Endodermal cell (in vitro differentiated cells): ENCODE data around the gene ALS2CL. TPM values are rescaled to one million over a fixed set of nuclear protein-coding genes. Genes with fewer than 3 reads are reported as not detected.
A peak's percentile ranks its signal among the peaks of the same experiment; 100 is the strongest.

Source experiments
- DNase-seq: peaks from one replicate; pipeline ENCODE4 v3.0.0-alpha.2; 2017
- H3K27ac ChIP-seq: 2 replicates; pipeline ENCODE4 v1.5.1; 2013; ENCODE audit warnings: mild to moderate bottlenecking, low read depth, low read length, moderate library complexity
- H3K27me3 ChIP-seq: 2 replicates; pipeline ENCODE4 v1.6.1; 2013; ENCODE audit warnings: mild to moderate bottlenecking, low read length, moderate library complexity; ENCODE audit not compliant: insufficient read depth, control insufficient read depth, poor library complexity, severe bottlenecking
- H3K36me3 ChIP-seq: 2 replicates; pipeline ENCODE4 v1.7.0; 2013; ENCODE audit warnings: mild to moderate bottlenecking, low read length, moderate library complexity; ENCODE audit not compliant: control insufficient read depth, insufficient read depth
- H3K4me1 ChIP-seq: one replicate; pipeline ENCODE4 v1.7.0; 2013; ENCODE audit warnings: low read length; ENCODE audit not compliant: control insufficient read depth, insufficient read depth
- H3K4me3 ChIP-seq: 2 replicates; pipeline ENCODE4 v1.5.1; 2013; ENCODE audit warnings: mild to moderate bottlenecking, low read length, moderate library complexity
- H3K9ac ChIP-seq: 2 replicates; pipeline ENCODE4 v1.6.1; 2013; ENCODE audit warnings: mild to moderate bottlenecking, low read length, moderate library complexity; ENCODE audit not compliant: poor library complexity, severe bottlenecking; ENCODE audit errors: extremely low read depth
- H3K9me3 ChIP-seq: 2 replicates; pipeline ENCODE4 v1.6.1; 2013; ENCODE audit warnings: mild to moderate bottlenecking, low read length, moderate library complexity; ENCODE audit not compliant: control insufficient read depth
- H3K27ac Mint-ChIP-seq: 2 replicates; pipeline ENCODE4 v1.8.0; 2020; ENCODE audit warnings: mixed read lengths
- H3K27me3 Mint-ChIP-seq: 2 replicates; pipeline ENCODE4 v1.8.0; 2021; ENCODE audit warnings: mild to moderate bottlenecking, mixed read lengths; ENCODE audit not compliant: insufficient read depth
- H3K36me3 Mint-ChIP-seq: 2 replicates; pipeline ENCODE4 v1.8.0; 2020; ENCODE audit warnings: low read depth, mixed read lengths
- H3K4me1 Mint-ChIP-seq: 2 replicates; pipeline ENCODE4 v1.8.0; 2020; ENCODE audit warnings: mixed read lengths
- H3K4me3 Mint-ChIP-seq: 2 replicates; pipeline ENCODE4 v1.8.0; 2020; ENCODE audit warnings: mild to moderate bottlenecking, moderate library complexity, mixed read lengths
- H3K9me3 Mint-ChIP-seq: 2 replicates; pipeline ENCODE4 v1.8.0; 2020; ENCODE audit warnings: mild to moderate bottlenecking, mixed read lengths
- WGBS, 2 experiments: methylation state at CpG; one replicate each; pipeline versions ENCODE4 v1.1.5 to v1.1.7; 2013; ENCODE audit warnings: missing lambda C conversion rate in 2 of 2, mixed read lengths in 1 of 2; ENCODE audit not compliant: insufficient coverage in 1 of 2, insufficient read length in 1 of 2; 5-methylcytosine and 5-hydroxymethylcytosine counted together
- total RNA-seq, 2 donors: library from RNA; stranded (reverse); fragmentation: NEBNext Ultra II Directional in 1 of 2; extraction: Animal tissue kit (Norgen Biotek cat#: 25700) in 1 of 2; gene quantifications; 2 replicates in 1 of 2; 3 replicates in 1 of 2; pipeline ENCODE4 v1.2.1, GENCODE V29; 2021
- TF ChIP-seq, protein P1 (sequence below): fragments of 200-600 bp; sonication (generic); conservative IDR thresholded peaks from 2 replicates; pipeline ENCODE4 v1.5.0; 2021; ENCODE audit warnings: antibody characterized with exemption, mild to moderate bottlenecking

Gene ALS2CL
- total RNA-seq, 2 donors from 2014 or later = 8.9 to 20.8 TPM

DNA sequence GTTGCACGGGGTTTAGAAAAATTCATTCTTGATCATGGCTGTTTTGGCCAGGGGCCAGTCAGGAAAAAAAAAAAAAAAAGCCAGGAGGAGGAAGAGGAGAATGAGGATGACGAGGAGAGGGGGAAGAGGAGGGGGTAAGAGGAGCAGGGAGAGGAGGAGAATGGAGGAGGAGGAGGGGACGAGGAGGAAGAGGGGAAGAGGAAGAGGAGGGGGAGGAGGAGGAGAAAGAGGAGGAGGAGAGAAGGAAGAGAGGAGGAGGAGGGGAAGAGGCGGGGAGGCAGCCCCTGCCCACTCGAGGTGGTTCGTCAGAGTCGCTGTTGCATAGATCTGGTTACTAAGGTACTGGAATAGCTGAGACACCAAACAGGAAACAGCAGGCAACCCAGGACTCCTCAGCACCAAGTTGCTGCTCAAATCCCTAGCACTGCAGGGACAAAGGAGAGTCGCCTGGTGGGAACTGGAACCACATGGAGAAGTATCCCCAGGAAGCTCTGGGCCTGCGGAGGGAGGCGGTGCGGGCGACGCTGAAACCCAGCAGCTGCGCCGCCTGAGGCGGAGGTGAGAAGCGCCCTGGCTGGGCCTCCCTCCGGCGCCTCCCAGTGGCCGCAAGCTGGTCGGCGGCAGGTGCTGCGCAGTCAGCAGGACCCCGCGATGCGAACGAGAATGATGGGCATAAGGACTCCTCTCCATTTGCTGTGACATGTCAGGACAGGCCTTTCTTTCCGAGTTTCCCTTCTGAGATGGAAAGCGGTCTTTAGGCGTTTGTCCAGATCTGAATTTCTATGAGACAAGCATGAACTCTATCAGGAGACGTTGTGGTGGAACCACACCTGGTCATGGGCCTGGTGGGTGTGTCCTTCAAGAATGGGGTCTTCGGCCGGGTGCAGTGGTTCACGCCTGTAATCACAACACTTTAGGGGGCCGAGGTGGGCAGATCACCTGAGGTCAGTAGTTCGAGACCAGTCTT, 63.6 kb downstream of the ALS2CL start:
- Mint-ChIP-seq H3K27me3 (peaks cover 5% of the 10 kb centered on the region), H3K4me3 (peak overlapping the region; percentile 44), H3K9me3 (no peaks in the 10 kb centered on the region), H3K4me1 (peaks cover 32% of the 10 kb centered on the region), H3K36me3 (no peaks in the 10 kb centered on the region), H3K27ac (peak overlapping the region; percentile 86)
- Histone ChIP-seq H3K27ac (peak overlapping the region; percentile 60), H3K4me1 (peaks cover 10% of the 10 kb centered on the region), H3K9ac (no peak overlapping the region), H3K27me3 (no peaks in the 10 kb centered on the region), H3K4me3 (peak overlapping the region; percentile 62), H3K9me3 (no peaks in the 10 kb centered on the region), H3K36me3 (no peaks in the 10 kb centered on the region)
- WGBS, 2 experiments = 29 to 32% methylated on average over 23 to 36 of the region's 36 CpGs
- DNase-seq = peak; percentile 95
- TF ChIP-seq, protein P1, sequence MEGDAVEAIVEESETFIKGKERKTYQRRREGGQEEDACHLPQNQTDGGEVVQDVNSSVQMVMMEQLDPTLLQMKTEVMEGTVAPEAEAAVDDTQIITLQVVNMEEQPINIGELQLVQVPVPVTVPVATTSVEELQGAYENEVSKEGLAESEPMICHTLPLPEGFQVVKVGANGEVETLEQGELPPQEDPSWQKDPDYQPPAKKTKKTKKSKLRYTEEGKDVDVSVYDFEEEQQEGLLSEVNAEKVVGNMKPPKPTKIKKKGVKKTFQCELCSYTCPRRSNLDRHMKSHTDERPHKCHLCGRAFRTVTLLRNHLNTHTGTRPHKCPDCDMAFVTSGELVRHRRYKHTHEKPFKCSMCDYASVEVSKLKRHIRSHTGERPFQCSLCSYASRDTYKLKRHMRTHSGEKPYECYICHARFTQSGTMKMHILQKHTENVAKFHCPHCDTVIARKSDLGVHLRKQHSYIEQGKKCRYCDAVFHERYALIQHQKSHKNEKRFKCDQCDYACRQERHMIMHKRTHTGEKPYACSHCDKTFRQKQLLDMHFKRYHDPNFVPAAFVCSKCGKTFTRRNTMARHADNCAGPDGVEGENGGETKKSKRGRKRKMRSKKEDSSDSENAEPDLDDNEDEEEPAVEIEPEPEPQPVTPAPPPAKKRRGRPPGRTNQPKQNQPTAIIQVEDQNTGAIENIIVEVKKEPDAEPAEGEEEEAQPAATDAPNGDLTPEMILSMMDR = peak; percentile 100

DNA sequence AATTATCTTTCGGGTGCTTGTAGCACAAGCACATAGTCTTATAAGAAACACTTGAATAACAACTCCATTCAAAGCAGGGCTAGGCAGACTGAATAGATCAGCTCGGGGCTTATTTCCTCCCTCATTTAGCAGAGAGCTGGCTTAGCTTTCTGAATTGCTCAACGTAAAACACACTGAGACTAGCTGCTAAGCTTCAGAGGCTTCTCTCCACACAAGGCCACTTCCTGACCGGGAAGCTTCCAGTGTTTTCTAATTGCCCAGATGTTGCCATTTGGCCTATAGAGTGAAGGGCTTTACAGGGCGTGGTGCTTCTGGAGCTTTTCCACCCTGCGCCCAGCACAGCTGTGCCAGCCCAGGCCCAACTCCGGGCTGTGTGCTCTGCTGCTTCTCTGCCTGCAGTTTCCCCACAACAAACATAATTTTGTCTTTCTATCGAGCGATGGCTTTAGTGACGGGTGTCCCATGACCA, 64.5 kb downstream of the ALS2CL start:
- Histone ChIP-seq H3K9me3 (no peaks in the 10 kb centered on the region), H3K27me3 (no peaks in the 10 kb centered on the region), H3K36me3 (no peaks in the 10 kb centered on the region), H3K4me1 (peaks cover 10% of the 10 kb centered on the region), H3K9ac (no peak overlapping the region), H3K4me3 (no peak overlapping the region), H3K27ac (peak overlapping the region; percentile 31)
- Mint-ChIP-seq H3K4me3 (peak overlapping the region; percentile 44), H3K27me3 (peaks cover 5% of the 10 kb centered on the region), H3K4me1 (peaks cover 32% of the 10 kb centered on the region), H3K9me3 (no peaks in the 10 kb centered on the region), H3K36me3 (no peaks in the 10 kb centered on the region), H3K27ac (peak overlapping the region; percentile 86)
- 79 to 88% methylated on average over 7 to 10 of the region's 10 CpGs for WGBS, 2 experiments
- TF ChIP-seq, protein P1 = no peak
- peak; percentile 63 for DNase-seq

DNA sequence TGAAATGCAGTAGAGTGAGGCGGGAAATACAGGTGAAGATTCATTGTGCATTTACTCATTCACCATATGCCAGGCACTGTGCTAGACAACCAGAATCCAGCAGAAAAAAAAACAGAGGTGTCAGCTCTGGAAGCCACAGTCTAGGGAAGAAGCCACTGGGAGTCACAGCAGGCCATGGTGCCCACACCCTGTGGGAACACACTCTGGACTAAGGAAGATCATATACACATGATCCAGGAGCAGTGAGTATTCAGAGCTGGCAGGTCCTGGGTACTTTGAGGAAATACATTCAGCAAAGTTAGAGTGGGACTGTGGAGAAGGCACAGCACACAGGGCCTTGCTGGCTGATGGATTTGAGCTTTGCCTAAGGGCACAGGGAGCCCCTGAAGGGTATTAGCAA, 66.4 kb downstream of the ALS2CL start:
- TF ChIP-seq, protein P1 = no peak
- Mint-ChIP-seq H3K9me3 (no peaks in the 10 kb centered on the region), H3K4me1 (peaks cover 29% of the 10 kb centered on the region), H3K27ac (no peak overlapping the region), H3K27me3 (peaks cover 5% of the 10 kb centered on the region), H3K36me3 (no peaks in the 10 kb centered on the region), H3K4me3 (no peak overlapping the region)
- Histone ChIP-seq H3K36me3 (no peaks in the 10 kb centered on the region), H3K27ac (no peak overlapping the region), H3K4me3 (no peak overlapping the region), H3K9me3 (no peaks in the 10 kb centered on the region), H3K27me3 (no peaks in the 10 kb centered on the region), H3K9ac (no peak overlapping the region), H3K4me1 (peaks cover 10% of the 10 kb centered on the region)
- DNase-seq = no peak
- WGBS, 2 experiments = 100% methylated on average over 1 of the region's 1 CpG; no CpG with 5 or more reads in 1 of the 2 experiments
